Measurements from ENCODE around the gene DISC1.

Gene DISC1

DNA sequence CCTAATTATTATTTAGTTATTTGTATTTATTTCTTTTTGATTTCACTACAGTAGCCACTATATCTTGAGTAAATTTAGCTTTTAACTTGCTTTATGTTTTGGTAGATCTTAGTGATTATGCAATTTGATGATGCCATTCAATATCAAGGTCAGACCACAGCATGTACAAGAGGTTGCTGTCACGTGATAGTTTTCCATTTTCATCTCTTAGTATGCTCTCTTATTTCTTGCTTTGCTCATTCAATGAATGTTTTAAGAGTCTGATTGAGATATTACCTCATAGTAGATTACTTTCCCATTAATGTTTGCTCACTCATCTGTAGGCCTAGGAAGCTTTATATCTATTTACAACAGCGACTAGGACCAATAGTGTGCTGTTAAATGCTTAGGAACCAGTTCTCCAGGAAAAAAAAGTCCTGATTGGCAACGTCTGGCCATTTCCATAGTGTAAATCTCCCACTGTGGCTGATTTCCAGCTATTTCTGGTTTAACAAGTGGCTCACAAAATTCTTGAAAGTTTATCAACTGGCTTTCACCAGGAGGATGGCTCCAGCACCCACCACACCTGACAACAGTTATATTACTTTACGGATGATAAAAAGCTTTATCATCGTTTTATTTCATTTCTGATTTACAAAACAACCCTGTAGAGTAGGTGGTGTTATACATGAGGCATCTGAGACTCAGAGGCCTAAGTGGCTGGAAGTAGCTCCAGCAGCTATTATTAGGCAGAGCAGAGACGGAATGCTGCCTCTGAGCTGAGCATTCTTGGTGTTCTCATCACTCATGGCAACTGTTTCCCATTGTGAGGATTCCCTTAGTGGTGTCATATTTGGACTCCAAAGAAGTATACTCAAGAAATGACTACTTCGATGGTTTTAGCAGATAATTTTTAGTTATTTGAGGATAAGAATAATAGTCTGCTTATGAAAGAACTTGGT is 235.2 kb downstream of the DISC1 start:
- DNase-seq, result no peak

GRCh38 chr1:231862611-231863010 is 236.0 kb downstream of the DISC1 start:
- DNase-seq, result no peak

DNA sequence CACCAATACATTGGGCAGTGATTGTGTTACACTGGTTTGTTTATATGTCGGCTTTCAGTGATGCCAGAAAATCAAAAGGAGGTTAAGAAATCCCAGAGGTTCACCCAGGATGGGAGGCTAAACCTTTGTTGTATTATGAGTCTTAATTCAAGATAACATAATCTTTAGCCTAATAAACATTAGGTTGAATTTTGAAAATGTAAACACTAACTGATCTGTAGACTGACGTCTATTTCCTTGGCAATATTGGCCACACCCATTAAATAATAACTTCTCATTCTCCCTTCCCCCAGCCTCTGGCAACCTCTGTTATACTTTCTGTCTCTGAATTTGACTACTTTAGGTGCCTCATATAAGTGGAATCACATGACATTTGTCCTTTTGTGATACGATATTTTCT is 238.7 kb downstream of the DISC1 start:
- DNase-seq, result no peak

DNA sequence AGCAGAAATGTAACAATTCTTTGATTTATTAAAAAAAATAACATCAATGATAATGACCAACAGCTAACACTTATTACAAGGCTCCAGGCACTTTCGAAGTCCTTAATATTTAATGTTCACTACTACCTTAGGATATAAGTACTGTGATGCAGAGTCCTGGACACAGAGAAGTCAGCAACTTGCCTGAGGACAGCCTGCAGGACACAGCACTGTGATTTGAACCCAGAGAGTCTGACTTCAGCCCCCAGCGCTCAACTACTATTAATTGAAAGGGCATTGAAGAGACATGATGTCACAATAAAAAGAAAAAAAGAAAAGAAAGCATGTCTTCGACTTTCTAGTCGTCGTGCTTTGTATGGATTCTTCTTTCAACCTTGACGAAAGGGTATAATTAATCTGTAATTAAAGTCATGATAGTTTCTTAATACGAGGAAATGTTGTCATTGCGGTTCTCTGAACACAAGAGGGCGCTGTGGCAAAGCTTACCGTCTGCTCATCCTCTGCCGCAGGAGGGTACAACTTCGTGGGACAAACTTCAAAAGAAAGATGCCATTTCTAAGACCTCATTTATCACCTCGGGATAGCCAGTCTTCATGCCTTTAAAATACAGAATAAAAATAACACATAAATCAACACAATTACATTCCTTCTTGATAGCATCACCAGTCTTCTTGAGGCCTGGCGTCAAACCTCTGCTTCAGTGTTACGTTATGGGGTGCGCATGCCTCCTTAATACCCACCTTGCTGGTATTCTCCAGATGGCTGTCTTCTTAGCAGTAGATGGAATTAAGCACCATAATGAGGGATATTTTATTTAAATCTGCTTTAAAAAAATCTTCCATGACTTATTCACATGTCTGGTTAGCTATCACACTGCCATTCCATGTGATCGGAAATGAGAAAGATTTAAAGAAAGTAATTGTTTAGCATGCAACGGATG is 240.1 kb downstream of the DISC1 start:
- peak; percentile 63 to 86 for DNase-seq

DNA sequence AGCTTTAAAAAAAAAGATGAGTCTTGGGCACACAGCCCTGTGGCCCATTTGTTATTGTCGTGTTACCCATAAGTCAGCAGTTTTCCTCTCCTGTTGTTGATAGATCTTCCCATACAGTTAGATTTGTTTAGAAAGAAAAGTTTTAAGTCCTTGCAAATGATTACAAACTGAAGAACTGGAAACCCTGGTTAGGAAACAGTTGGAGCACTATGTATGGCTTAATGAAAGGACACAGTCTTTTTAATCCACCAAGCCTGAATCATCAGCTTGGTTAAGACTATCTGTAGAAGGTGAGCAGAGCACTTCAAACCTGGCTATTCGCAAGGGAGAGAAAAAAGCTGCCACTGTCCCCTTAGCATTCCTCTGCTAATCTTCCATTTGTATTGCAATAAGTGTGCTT is 241.0 kb downstream of the DISC1 start:
- no peak for DNase-seq

DNA sequence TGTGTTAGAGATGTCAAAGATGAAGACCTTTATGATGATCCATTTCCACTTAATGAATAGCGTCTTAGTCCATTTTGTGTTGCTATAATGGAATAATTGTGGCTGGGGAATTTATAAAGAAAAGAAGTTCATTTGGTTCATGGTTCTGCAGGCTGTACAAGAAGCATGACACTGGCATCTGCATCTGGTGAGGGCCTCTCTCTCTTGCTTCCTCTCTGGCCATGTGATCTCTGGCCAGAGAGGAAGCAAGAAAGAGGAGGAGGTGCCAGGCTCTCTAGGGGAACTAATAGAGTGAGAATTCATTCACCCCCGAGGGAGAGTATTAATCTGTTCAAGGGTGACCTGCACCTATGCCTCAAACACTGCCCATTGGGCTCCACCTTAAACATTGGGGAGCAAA is 242.8 kb downstream of the DISC1 start:
- no peak for DNase-seq

DNA sequence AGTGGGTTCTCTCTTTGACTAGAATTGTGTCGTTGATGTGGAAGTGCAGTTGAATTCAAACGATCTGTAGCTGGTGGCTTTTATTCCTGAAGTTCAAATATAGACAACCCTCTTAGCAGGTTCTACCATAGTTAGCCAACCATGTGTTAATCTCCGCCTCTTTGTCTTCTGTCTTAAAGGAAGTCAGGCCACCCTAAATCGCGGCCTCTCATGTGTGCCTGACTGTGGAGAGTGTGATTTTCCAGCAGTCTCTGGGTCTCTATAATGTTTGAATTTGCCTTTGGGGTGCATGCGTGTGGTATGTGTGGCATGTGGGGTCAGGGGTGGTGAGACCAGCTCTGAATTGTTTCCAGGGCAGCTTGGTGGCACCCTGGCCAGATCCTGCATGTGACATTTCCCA is 244.9 kb downstream of the DISC1 start:
- DNase-seq, result no peak

GRCh38 chr1:231871878-231872277 is 245.3 kb downstream of the DISC1 start:
- DNase-seq, result no peak

DNA sequence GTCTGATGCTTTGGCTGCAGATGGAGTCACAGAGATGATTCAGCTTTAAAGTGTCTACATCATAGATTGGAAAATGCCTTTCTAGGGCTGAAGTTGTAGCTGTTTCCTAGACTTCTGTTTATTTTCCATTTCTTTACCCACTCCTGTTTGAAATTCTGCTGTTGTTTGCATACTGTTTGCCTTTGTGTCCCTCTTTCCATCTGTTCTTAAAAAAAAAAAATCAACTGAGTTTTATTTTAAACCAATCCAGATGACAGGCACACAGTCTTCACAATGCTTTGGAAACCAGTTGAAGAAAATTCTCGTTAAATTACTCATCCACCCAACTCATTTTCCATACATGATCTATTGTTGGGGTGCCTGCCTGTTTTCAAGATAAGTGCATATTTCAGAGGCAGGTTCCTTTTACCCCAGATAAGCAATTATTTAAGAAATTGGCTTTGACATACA is 245.9 kb downstream of the DISC1 start:
- no peak for DNase-seq

DNA sequence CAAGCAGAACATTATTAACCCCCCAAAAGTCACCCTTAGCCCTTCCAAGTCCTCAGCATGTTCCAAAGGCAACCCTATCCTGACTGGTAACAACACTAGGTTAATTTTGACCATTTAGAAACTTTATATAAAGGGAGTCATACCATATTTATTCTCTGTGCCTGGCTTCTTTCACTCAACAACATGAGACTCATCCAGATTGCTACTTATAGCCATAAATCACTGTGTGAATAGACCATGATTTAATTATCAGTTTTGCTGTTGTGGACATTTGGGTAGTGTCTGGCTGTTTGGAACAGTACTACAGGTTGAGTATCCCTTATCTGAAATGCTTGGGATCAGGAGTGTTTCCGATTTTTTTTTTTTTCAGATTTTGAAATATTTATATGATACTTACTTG is 252.1 kb downstream of the DISC1 start:
- DNase-seq, result no peak

GRCh38 chr1:231879296-231879695 is 252.7 kb downstream of the DISC1 start:
- DNase-seq, result no peak

- no peak for DNase-seq
These were observed 255.7 kb downstream of the DISC1 start for GRCh38 chr1:231882333-231882732.

GRCh38 chr1:231882790-231883189 is 256.2 kb downstream of the DISC1 start:
- DNase-seq, result peak in 1 of 2 experiments; percentile 4

DNA sequence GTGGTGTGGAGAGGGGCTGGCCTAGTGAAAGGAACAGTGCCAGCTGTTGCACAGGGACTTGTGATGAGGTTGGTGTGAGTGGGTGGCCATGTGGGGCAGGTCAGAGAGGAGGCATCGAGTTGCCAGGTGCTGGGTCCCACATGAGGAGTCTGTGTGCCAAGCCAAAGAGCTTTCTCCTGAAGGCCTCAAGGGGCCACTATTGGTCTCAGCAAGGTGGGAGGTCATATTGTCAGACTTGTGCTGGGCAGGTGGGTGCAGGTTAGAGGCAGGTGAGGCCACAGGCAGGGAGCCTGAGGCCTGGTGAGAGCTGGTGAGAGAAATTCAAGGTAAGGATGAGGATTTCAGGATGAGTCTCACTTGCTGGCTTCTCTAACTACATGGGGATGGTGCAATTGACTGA is 256.8 kb downstream of the DISC1 start:
- no peak for DNase-seq

GRCh38 chr1:231885209-231885854 is 258.7 kb downstream of the DISC1 start:
- no peak for DNase-seq

- DNase-seq, result no peak
These were observed 260.6 kb downstream of the DISC1 start for GRCh38 chr1:231887166-231887565.

DNA sequence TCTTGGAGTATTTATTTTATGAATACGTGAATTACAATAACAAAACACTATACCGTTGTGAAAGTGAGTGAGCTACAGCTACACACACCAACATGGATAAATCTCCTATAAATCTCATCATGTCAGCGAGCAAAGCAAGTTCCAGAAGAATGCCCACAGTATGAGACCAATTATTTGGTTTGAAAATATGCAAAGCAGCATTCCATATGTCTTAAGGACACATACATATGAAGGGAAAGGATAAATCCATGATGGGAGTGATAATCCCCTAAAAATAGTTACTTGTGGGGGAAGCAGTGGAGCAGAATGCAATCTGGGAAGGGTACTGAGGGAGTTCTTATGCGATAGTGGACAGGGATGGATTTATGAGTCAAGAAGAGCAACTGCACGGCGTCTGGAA is 261.3 kb downstream of the DISC1 start:
- DNase-seq, result no peak

DNA sequence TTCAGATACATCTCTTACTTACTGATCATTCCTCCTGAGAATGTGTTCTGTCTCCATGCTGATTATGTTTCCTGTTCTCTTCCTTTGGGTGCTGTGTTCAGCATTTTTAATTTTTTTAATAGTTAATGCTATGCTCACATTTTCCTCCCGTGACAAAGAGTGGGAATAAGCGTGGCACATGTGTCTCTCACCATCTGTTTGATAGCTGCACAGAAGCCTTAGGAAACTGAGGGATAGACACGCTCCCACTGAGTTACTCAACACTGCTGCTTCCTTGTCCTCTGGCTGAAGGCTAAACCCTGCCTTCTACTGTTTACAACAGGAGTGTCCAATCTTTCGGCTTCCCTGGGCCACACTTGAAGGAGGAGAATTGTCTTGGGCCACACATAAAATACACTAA is 264.2 kb downstream of the DISC1 start:
- no peak for DNase-seq

- DNase-seq, result no peak
These were observed 267.0 kb downstream of the DISC1 start for GRCh38 chr1:231893400-231894102.

DNA sequence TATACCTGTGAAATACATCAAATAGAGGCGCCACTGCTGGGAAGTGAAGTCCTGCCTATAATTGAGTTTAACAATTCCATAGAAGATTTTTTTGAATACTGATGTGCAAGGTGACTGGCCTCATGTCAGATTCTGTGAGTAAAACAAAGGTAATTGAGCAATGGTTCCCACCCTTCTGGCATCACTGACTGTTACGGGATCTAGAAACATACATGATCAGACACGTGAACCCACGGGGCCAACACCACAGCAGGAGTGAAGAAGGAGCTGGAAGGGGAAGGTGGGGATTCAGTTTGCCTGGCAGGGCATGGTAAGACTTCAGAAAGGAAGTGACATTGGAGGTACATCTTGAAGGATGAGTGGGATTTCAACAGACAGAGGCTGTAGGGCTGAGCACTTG is 270.2 kb downstream of the DISC1 start:
- no peak for DNase-seq

GRCh38 chr1:231899046-231899445 is 272.5 kb downstream of the DISC1 start:
- no peak for DNase-seq

DNA sequence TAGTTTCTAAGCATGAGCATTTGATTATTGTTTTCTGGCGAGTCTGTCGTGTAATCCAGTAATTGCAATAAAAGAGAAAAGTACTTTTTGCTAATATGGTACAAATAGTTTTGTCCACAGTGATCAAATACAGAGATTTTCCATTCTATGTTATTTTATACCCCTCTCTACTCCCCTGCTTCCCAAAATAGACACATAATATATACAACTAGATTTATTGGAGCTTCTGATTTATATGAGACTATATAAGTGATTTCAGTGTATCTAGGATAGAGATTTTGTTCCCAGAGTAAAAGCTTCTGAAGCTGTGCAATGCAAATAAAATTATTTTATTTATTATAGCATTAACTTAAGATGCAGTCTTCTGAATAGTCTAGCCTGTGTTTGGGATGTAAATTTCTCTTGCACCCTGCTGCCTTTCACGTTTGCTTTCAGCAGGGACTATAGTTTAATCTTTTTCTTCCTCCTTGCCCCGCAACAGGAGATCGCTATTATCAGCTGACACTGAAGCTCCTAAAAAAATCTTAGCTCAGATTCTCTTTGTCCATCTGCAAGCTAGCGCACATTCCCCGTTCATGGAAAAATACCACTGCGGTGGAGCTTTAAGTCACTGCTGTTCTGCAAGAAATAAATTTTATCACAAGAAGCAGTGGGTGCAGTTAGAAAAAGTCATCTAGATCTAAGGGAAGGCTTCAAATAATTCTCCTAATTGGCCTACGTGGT is 273.3 kb downstream of the DISC1 start:
- no peak for DNase-seq
